ENCODE data around the gene LSS.

- TF ChIP-seq, protein P1, sequence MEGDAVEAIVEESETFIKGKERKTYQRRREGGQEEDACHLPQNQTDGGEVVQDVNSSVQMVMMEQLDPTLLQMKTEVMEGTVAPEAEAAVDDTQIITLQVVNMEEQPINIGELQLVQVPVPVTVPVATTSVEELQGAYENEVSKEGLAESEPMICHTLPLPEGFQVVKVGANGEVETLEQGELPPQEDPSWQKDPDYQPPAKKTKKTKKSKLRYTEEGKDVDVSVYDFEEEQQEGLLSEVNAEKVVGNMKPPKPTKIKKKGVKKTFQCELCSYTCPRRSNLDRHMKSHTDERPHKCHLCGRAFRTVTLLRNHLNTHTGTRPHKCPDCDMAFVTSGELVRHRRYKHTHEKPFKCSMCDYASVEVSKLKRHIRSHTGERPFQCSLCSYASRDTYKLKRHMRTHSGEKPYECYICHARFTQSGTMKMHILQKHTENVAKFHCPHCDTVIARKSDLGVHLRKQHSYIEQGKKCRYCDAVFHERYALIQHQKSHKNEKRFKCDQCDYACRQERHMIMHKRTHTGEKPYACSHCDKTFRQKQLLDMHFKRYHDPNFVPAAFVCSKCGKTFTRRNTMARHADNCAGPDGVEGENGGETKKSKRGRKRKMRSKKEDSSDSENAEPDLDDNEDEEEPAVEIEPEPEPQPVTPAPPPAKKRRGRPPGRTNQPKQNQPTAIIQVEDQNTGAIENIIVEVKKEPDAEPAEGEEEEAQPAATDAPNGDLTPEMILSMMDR (conservative IDR thresholded peaks at IDR 0.05; ENCODE audit: low read depth in 2 of 2): no peak
- no peak for TF ChIP-seq EZH2phosphoT487 (IDR thresholded peaks at IDR 0.05; ENCODE audit: unreplicated experiment)
- no peak for TF ChIP-seq STAT1 (IDR thresholded peaks at IDR 0.05; ENCODE audit: unreplicated experiment)
- TF ChIP-seq REST (IDR thresholded peaks at IDR 0.05; ENCODE audit: unreplicated experiment): peak; percentile 7
- TF ChIP-seq POLR2AphosphoS5 (IDR thresholded peaks at IDR 0.05; ENCODE audit: low read depth): peak; percentile 73
- TF ChIP-seq EZH2 (IDR thresholded peaks at IDR 0.05; ENCODE audit: low read depth, unreplicated experiment): no peak
- no peak for TF ChIP-seq JUNB (IDR thresholded peaks at IDR 0.05; ENCODE audit: unreplicated experiment)
Observed at GRCh38 chr21:46228345-46229051, at the start of gene LSS.
